ENCODE data around the gene GPS1.

The GPS1 gene

GRCh38 chr17:82037092-82037888, 14.4 kb upstream of the GPS1 start, which contains the start of gene DCXR:
Gene DCXR, minus strand, starts transcription at chr17:82037697. Its CDS starts 15 bp downstream, at chr17:82037682.
- TF ChIP-seq GATA2 (IDR thresholded peaks at IDR 0.05; ENCODE audit: low read depth, low read length) = no peak
- no peak for TF ChIP-seq GATA3 (IDR thresholded peaks at IDR 0.05; ENCODE audit: low read depth, low read length)

- no peak for TF ChIP-seq GATA3 (IDR thresholded peaks at IDR 0.05; ENCODE audit: low read depth, low read length)
- TF ChIP-seq GATA2 (IDR thresholded peaks at IDR 0.05; ENCODE audit: low read depth, low read length) = no peak
These were observed 13.9 kb upstream of the GPS1 start for GRCh38 chr17:82037889-82038195.

GRCh38 chr17:82039695-82040299, 11.9 kb upstream of the GPS1 start:
- TF ChIP-seq GATA2 (IDR thresholded peaks at IDR 0.05; ENCODE audit: low read depth, low read length) (no peak), GATA3 (IDR thresholded peaks at IDR 0.05; ENCODE audit: low read depth, low read length) (no peak)

- no peak for TF ChIP-seq GATA2 (IDR thresholded peaks at IDR 0.05; ENCODE audit: low read depth, low read length)
- no peak for TF ChIP-seq GATA3 (IDR thresholded peaks at IDR 0.05; ENCODE audit: low read depth, low read length)
These were observed 10.4 kb upstream of the GPS1 start for GRCh38 chr17:82041144-82041814.

GRCh38 chr17:82042649-82043048, 9.0 kb upstream of the GPS1 start:
- TF ChIP-seq GATA2 (IDR thresholded peaks at IDR 0.05; ENCODE audit: low read depth, low read length) = no peak
- TF ChIP-seq GATA3 (IDR thresholded peaks at IDR 0.05; ENCODE audit: low read depth, low read length) = no peak

GRCh38 chr17:82043507-82043906, 8.2 kb upstream of the GPS1 start:
- TF ChIP-seq GATA2 (IDR thresholded peaks at IDR 0.05; ENCODE audit: low read depth, low read length) (no peak), GATA3 (IDR thresholded peaks at IDR 0.05; ENCODE audit: low read depth, low read length) (no peak)

- no peak for TF ChIP-seq GATA2 (IDR thresholded peaks at IDR 0.05; ENCODE audit: low read depth, low read length)
- TF ChIP-seq GATA3 (IDR thresholded peaks at IDR 0.05; ENCODE audit: low read depth, low read length) = no peak
These were observed 5.7 kb upstream of the GPS1 start for GRCh38 chr17:82045936-82046484.

- TF ChIP-seq GATA3 (IDR thresholded peaks at IDR 0.05; ENCODE audit: low read depth, low read length) (no peak), GATA2 (IDR thresholded peaks at IDR 0.05; ENCODE audit: low read depth, low read length) (no peak)
These were observed 4.8 kb upstream of the GPS1 start for GRCh38 chr17:82046903-82047302.

- no peak for TF ChIP-seq GATA2 (IDR thresholded peaks at IDR 0.05; ENCODE audit: low read depth, low read length)
- TF ChIP-seq GATA3 (IDR thresholded peaks at IDR 0.05; ENCODE audit: low read depth, low read length) = no peak
These were observed 4.3 kb upstream of the GPS1 start for GRCh38 chr17:82047379-82047778.

GRCh38 chr17:82047914-82048570, 3.7 kb upstream of the GPS1 start:
- no peak for TF ChIP-seq GATA3 (IDR thresholded peaks at IDR 0.05; ENCODE audit: low read depth, low read length)

- no peak for TF ChIP-seq GATA3 (IDR thresholded peaks at IDR 0.05; ENCODE audit: low read depth, low read length)
- no peak for TF ChIP-seq GATA2 (IDR thresholded peaks at IDR 0.05; ENCODE audit: low read depth, low read length)
These were observed 3.1 kb upstream of the GPS1 start for GRCh38 chr17:82048571-82048971.

- TF ChIP-seq GATA2 (IDR thresholded peaks at IDR 0.05; ENCODE audit: low read depth, low read length) (no peak; the same call in 1 of the 2 replicates), GATA3 (IDR thresholded peaks at IDR 0.05; ENCODE audit: low read depth, low read length) (no peak)
These were observed 2.6 kb upstream of the GPS1 start for GRCh38 chr17:82049106-82049505.

- TF ChIP-seq GATA3 (IDR thresholded peaks at IDR 0.05; ENCODE audit: low read depth, low read length) = no peak
- TF ChIP-seq GATA2 (IDR thresholded peaks at IDR 0.05; ENCODE audit: low read depth, low read length) = no peak
These were observed 2.2 kb upstream of the GPS1 start for GRCh38 chr17:82049521-82049971.
